Loucy (cell line): ENCODE results near the gene PNPLA7.

Source experiments
- H2AFZ ChIP-seq: fragments of 200-600 bp; sonication (generic); 2 replicates; pipeline ENCODE4 v1.6.0; 2016; ENCODE audit warnings: antibody characterized with exemption, mild to moderate bottlenecking, low read length, moderate library complexity
- H3F3A ChIP-seq: fragments of 200-600 bp; 2 replicates; pipeline ENCODE4 v1.6.0; 2016; ENCODE audit warnings: antibody characterized with exemption, low read depth, mild to moderate bottlenecking
- H3K27me3 ChIP-seq: fragments of 200-600 bp; sonication (generic); 2 replicates; pipeline ENCODE4 v1.6.1; 2014; ENCODE audit warnings: low read length, mild to moderate bottlenecking; ENCODE audit not compliant: insufficient read depth, poor library complexity, severe bottlenecking
- H3K36me3 ChIP-seq: fragments of 200-600 bp; sonication (generic); 2 replicates; pipeline ENCODE4 v1.6.1; 2016; ENCODE audit warnings: low read length; ENCODE audit not compliant: insufficient read depth
- H3K4me1 ChIP-seq: fragments of 200-600 bp; sonication (generic); 2 replicates; pipeline ENCODE4 v1.5.1; 2014; ENCODE audit warnings: low read length, mild to moderate bottlenecking; ENCODE audit not compliant: insufficient read depth, poor library complexity, severe bottlenecking
- H3K4me2 ChIP-seq: fragments of 200-600 bp; sonication (generic); 2 replicates; pipeline ENCODE4 v1.6.0; 2014; ENCODE audit warnings: antibody characterized with exemption, low read length, low read depth, mild to moderate bottlenecking; ENCODE audit not compliant: poor library complexity, severe bottlenecking
- H3K4me3 ChIP-seq: fragments of 200-600 bp; sonication (generic); 2 replicates; pipeline ENCODE4 v1.5.1; 2014; ENCODE audit warnings: low read length, mild to moderate bottlenecking, mixed read lengths; ENCODE audit not compliant: poor library complexity, severe bottlenecking
- H3K79me2 ChIP-seq: fragments of 200-600 bp; sonication (generic); 2 replicates; pipeline ENCODE4 v1.6.1; 2014; ENCODE audit warnings: low read length; ENCODE audit not compliant: insufficient read depth
- H3K9ac ChIP-seq: fragments of 200-600 bp; sonication (generic); 2 replicates; pipeline ENCODE4 v1.6.0; 2014; ENCODE audit warnings: mild to moderate bottlenecking, low read depth, low read length, moderate library complexity; ENCODE audit not compliant: poor library complexity, severe bottlenecking
- H3K9me2 ChIP-seq: fragments of 200-600 bp; sonication (generic); replicated peaks from 2 replicates; pipeline ENCODE4 v1.6.1; 2016; ENCODE audit warnings: low read depth, low read length, mixed read lengths
- H3K9me3 ChIP-seq: fragments of 200-600 bp; sonication (generic); 2 replicates; pipeline ENCODE4 v1.6.1; 2014; ENCODE audit warnings: mild to moderate bottlenecking, antibody characterized with exemption, low read length, low read depth; ENCODE audit not compliant: insufficient read depth
- H4K20me1 ChIP-seq: fragments of 200-600 bp; sonication (generic); 2 replicates; pipeline ENCODE4 v1.6.0; 2014; ENCODE audit warnings: antibody characterized with exemption, low read length, mild to moderate bottlenecking; ENCODE audit not compliant: insufficient read depth, poor library complexity, severe bottlenecking
- EZH2phosphoT487 ChIP-seq: fragments of 200-600 bp; IDR thresholded peaks from 2 replicates; pipeline ENCODE4 v1.6.1; 2018; ENCODE audit warnings: antibody characterized with exemption, mild to moderate bottlenecking, moderate library complexity, borderline replicate concordance
- TF ChIP-seq, protein P1 (sequence below): fragments of 200-600 bp; sonication (generic); conservative IDR thresholded peaks from 2 replicates; pipeline ENCODE4 v1.5.1; 2014; ENCODE audit warnings: mild to moderate bottlenecking, antibody characterized with exemption, low read length

The PNPLA7 gene

GRCh38 chr9:137447722-137448601 is 102.2 kb downstream of the PNPLA7 start:
- Histone ChIP-seq H3K4me3 (no peak overlapping the region), H3K9ac (no peak overlapping the region), H3F3A (no peaks in the 10 kb centered on the region), H3K79me2 (no peaks in the 10 kb centered on the region), H3K36me3 (no peaks in the 10 kb centered on the region), H4K20me1 (no peaks in the 10 kb centered on the region), H2AFZ (no peak overlapping the region), H3K4me1 (peaks cover 12% of the 10 kb centered on the region), H3K9me3 (no peaks in the 10 kb centered on the region), H3K9me2 (no peaks in the 10 kb centered on the region), H3K27me3 (no peaks in the 10 kb centered on the region), H3K4me2 (no peak overlapping the region)
- TF ChIP-seq EZH2phosphoT487, result no peak
- TF ChIP-seq, protein P1, sequence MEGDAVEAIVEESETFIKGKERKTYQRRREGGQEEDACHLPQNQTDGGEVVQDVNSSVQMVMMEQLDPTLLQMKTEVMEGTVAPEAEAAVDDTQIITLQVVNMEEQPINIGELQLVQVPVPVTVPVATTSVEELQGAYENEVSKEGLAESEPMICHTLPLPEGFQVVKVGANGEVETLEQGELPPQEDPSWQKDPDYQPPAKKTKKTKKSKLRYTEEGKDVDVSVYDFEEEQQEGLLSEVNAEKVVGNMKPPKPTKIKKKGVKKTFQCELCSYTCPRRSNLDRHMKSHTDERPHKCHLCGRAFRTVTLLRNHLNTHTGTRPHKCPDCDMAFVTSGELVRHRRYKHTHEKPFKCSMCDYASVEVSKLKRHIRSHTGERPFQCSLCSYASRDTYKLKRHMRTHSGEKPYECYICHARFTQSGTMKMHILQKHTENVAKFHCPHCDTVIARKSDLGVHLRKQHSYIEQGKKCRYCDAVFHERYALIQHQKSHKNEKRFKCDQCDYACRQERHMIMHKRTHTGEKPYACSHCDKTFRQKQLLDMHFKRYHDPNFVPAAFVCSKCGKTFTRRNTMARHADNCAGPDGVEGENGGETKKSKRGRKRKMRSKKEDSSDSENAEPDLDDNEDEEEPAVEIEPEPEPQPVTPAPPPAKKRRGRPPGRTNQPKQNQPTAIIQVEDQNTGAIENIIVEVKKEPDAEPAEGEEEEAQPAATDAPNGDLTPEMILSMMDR, result no peak

GRCh38 chr9:137446851-137447471 is 103.2 kb downstream of the PNPLA7 start:
- no peak overlapping the region for H2AFZ ChIP-seq
- no peak for TF ChIP-seq EZH2phosphoT487
- TF ChIP-seq, protein P1, result no peak
- H3K27me3 ChIP-seq, result no peaks in the 10 kb centered on the region
- H4K20me1 ChIP-seq, result no peaks in the 10 kb centered on the region
- H3K9me3 ChIP-seq, result no peaks in the 10 kb centered on the region
- H3K4me3 ChIP-seq, result no peak overlapping the region
- H3K36me3 ChIP-seq, result no peaks in the 10 kb centered on the region
- no peak overlapping the region for H3K9ac ChIP-seq
- no peaks in the 10 kb centered on the region for H3K9me2 ChIP-seq
- no peaks in the 10 kb centered on the region for H3F3A ChIP-seq
- H3K4me1 ChIP-seq, result peaks cover 12% of the 10 kb centered on the region
- no peaks in the 10 kb centered on the region for H3K79me2 ChIP-seq
- H3K4me2 ChIP-seq, result no peak overlapping the region

DNA sequence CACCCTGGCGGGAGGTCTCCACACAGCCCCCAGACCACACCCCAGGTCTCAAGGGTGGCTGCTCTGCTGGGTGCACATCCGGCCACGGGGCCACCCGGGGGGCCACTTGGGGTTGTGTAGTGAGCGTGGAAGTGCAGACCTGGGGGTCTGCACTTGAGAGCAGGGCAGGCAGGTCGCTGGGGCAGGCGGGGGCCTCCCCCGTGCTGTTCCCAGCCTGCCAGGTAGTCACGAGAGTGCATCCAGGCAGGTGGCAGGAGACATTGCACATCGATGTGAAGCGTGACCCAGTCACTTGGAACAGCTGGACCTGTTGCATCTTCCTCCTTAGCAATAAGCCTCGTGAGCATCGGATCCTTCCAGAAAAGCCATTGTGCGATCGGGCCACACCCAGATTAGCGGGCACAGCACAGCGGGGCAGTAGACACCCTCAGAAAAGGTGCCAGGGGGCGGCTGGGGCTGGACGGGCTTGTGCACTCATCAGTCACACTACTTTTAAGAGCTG is 104.2 kb downstream of the PNPLA7 start:
- Histone ChIP-seq H2AFZ (no peak overlapping the region), H3K4me2 (no peak overlapping the region), H3K9me2 (no peaks in the 10 kb centered on the region), H3F3A (no peaks in the 10 kb centered on the region), H3K9me3 (no peaks in the 10 kb centered on the region), H4K20me1 (no peaks in the 10 kb centered on the region), H3K4me3 (no peak overlapping the region), H3K4me1 (peaks cover 12% of the 10 kb centered on the region), H3K36me3 (no peaks in the 10 kb centered on the region), H3K27me3 (no peaks in the 10 kb centered on the region), H3K79me2 (no peaks in the 10 kb centered on the region), H3K9ac (no peak overlapping the region)
- TF ChIP-seq EZH2phosphoT487, result no peak
- TF ChIP-seq, protein P1, result no peak
